ENCODE data around the gene MED9.

The MED9 gene

DNA sequence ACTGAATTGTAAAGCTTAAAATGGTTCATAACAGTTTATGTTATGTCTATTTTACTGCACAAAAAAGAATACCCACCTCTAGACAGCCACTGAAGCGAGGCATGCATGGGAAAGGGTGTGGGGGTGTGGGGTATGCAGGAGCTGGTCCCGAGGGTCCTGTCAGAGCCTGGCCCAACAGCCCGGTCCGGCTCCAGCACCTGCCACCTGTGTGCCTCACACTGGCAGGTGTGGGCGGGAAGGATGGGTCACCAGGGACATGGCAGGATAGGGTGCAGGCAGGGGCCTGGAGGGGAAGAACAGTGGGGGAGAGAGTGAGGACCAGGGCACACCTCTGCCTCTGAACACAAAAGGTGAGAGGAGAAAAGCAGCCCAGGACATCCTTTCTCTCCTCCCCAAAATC, 42.2 kb downstream of the MED9 start:
- no peak for DNase-seq

GRCh38 chr17:17519886-17520285, 43.1 kb downstream of the MED9 start:
- no peak for DNase-seq

DNA sequence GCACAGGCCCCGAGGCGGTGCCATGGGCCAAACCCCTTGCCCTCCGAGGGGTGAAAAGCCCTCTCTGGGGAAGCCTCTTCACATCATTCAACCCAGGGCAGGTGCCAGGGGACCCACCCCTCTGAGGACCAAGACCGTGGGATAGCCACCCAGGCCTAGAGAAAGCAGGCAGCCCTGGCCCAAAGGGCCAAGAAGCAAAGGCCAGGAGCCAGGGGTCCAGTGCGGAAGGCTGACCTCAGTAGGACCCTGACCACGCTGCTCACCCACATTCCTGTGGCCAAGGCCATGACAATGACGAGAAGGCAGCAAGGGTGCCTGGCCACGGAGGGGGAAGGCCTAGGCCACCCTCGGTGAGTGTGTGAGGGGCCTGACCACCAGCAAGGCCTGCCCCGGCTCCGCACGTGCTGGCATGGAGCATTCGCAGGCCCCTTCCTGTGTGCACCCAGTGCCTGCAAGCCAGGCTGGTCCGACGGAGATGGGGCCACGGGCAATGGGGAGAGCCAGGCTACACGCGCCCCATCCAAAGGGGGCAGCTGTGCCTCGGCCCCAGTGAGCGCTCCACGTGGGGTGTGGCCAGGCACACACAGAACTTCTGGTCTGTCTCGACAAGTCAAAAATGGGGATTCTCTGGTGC, 43.9 kb downstream of the MED9 start:
- no peak for DNase-seq

- no peak for DNase-seq
These were observed 46.4 kb downstream of the MED9 start for GRCh38 chr17:17523001-17523730.

- no peak for DNase-seq
These were observed 47.1 kb downstream of the MED9 start for GRCh38 chr17:17523731-17524490.

DNA sequence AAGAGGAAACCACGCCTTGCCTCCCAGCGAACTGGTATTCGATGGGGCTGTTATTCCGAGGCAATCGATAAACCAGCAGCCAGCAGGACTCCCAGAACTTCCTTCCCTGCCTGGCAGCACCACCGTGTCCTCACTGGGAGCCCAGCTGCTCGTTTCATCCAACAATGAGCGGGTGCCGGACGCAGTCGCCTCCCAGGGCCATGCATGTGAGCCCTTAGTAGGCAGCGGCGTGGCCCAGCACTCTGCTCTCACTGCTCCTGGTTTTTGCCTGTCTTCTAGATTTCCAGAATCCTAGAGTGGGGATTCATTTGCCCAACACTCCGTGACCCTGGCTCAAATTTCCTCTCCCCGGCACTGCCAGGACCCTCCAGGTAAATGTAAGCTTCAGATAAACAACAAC, 48.5 kb downstream of the MED9 start:
- DNase-seq = no peak

GRCh38 chr17:17525956-17526355, 49.2 kb downstream of the MED9 start:
- no peak for DNase-seq

DNA sequence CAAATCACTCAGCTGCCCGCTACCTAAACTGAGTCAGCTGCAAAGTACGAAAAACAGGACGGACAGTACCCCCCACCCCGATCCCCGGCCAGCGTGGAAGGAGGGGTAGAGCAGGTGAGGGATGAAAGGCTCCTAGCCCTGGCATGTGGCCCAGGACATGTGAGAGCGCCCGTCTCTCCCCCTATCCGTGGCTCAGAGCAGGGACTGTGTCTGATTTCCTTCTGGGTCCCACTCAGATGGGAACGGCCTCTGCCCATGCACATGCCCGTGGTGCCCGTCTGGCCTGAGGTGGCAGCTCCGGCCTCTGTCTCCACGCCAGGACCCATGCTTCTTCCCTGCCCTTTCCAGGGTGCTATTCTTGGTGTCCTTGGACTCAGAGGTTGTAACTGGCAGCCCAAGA, 49.6 kb downstream of the MED9 start:
- DNase-seq = no peak

GRCh38 chr17:17527534-17527933, 50.7 kb downstream of the MED9 start:
- no peak for DNase-seq

GRCh38 chr17:17527956-17528500, 51.2 kb downstream of the MED9 start:
- DNase-seq = no peak

DNA sequence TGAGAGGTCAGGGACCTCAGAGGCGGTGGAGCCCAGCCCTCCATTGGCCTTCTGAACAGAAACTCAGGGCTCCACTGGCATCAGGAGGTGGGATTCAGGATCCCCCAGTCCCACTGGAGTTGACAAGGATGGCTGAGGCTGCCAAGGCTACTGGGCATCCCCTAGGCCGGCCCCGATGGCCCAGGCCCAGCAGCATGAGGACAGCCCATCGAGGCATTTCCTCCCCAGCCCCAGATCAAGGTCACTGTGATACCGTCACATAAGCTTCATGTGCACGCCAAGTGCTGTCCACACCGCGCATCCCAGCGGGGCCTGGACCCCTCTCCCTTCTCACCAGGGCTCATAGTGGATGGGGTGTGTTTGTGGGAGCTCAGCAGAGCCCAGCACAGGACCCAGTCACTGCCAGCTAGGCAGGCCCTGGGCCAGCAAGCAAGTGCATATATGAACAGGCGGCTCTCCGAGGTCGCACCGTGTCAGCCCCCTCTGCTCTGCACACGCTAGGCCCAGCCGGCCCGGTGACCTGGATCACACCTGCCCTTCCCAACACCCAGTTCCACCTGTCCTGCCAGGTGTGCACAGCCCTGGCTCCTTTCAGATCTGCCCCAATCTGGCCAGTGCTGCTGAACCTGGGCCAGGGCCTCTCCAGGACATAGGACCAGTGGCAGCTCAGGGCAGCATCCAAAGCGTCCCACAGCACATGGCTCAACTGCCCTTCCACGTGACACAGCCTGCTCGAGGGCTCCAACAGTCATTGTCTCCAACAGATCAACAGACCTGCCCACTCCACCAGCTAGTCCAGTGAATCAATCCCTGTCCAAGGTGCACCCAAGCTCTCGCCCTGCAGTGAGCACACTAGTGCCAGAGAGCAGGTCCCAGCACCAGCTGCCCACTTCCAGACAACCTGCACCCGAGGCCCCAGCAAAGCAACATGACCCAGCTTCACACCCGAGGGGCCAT, 52.2 kb downstream of the MED9 start:
- no peak for DNase-seq

DNA sequence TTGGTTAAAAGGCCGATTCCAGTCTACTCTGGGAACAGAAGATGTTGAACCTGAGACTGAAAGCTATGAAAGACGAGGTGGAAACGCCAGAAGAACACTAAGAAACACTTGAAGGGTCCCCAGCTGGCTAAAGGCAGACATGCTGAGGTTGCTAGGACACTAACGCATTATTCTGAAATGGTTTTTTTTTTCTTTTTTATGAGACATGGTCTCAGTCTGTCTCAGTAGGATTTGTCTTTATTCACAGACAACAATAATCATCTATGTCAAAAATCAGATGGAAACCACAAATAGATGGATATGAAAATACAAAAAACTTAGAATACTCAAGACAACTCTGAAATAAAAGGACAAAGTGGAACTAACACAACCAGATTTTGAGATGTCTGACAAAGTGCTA, 54.4 kb downstream of the MED9 start:
- no peak for DNase-seq

DNA sequence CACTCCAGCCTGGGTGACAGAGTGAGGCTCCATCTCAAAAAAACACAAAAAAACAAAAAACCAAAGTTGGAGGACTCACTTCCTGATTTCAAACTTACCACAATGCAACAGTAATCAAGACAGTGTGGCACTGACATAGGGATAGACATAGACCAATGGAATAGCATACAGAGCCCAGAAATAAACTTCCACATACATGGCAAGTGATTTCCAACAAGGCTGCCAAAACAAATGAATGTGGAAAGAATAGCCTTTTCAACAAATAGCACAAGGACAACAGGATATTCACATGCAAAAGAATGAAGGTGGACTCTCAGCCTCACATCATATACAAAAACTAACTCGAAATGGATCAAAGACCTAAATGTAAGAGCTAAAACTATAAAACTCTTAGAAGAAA, 56.2 kb downstream of the MED9 start:
- no peak for DNase-seq

DNA sequence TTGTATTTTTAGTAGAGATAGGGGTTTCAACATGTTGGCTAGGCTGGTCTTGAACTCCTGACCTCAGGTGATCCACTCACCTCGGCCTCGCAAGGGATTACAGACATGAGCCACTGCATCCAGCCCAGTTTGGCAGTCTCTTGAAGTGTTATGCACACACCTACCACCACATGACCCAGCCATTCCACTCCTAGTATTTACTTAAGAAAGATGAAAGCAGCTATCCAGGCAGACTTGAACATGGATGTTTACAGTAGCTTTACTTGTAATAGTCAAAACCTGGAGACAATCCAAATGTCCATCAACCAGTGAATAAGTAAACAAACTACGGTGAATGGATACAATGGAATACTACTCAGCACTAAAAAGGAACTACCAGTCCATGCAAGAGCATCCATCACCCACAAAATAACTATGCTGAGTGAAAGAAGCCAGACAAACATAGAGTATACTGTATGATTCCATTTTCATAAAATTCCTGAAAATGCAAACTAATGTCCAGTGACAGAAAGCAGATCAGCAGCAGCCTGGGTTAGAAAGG, 57.2 kb downstream of the MED9 start:
- no peak for DNase-seq

GRCh38 chr17:17535957-17536356, 59.2 kb downstream of the MED9 start:
- DNase-seq = no peak

GRCh38 chr17:17536702-17537101, 59.9 kb downstream of the MED9 start:
- no peak for DNase-seq

- DNase-seq = no peak
These were observed 60.7 kb downstream of the MED9 start for GRCh38 chr17:17537311-17538099.

- DNase-seq = no peak
These were observed 61.9 kb downstream of the MED9 start for GRCh38 chr17:17538417-17539391.

DNA sequence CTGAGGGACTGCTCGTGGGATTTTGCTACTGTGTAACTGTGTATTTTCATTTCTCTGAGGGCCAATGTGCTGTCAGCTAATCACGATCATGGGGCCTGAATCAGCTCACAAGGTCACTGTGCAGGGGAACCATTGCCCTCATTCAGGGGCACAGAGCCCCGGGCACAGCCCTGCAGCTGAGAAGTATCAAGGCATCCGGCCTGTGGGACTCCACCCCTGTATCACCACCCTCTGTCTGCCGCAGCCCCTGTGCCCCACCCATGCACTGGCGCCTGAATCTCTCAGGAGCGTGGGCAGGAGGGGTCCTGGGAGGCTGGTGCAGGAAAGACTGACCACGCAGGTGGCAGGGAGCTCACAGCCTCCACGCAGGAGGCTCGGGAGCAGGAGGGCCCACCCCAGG, 62.8 kb downstream of the MED9 start:
- DNase-seq = no peak

- DNase-seq = no peak
These were observed 63.6 kb downstream of the MED9 start for GRCh38 chr17:17540278-17540906.

Data from activated T-cell treated with anti-CD3 and anti-CD28 coated beads, Interleukin-2, amount 50 U/mL, for 1 hour (primary cell).